Stimulated activated CD4-positive, alpha-beta T cell treated with anti-CD3 and anti-CD28 coated beads, TNF-alpha, amount 100 ng/mL, for 4 hours (primary cell): ENCODE results near the gene CEP164.
"Not testable (repeated sequence)": the region's sequence is repeated elsewhere in the genome, so short reads cannot be mapped to it uniquely, and the experiment has no call there.

Experiments used
- DNase-seq, 3 experiments: peaks; one replicate each; pipeline ENCODE4 v3.0.0-alpha.2; 2020; ENCODE audit warnings: low read depth in 3 of 3

The CEP164 gene

DNA sequence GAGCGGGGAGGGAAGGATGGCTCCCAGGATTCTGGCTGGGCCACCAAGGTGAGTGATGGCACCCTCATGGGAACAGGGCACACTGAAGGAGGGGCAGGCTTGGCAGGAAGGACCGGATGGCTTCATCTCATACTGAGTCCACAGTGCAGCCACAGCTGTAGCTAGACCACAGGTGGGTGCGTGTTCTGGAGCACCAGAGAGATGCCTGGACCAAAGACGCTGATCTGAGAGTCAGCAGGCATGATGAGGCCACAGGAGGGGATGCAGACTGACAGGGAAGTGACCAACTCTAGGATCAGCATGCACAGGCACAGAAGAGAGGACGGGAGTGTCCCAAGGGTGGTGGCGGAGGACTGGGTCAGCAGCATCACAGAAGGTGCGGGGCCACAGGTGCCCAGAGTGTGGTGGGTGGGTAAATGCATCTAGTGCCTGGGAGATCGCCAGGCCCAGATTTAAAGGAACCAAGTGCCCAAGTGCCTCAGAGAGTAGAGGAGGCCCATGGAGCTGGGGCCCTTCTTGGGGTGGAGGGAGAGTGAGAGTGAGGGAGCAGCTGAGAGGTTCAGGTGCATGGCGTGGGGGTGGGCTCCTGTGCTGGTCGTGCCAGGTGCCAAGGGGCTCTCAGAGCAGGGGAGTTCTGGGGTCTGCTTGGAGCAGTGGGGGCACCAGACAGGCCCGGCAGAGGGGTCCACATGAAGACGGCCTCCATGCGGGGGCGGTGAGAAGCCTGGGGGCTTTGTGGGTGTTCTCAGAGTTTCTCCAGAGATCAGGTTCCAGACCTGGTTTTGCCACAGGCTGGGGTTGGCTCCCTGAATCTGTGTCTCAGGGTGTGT, 113.7 kb downstream of the CEP164 start:
- DNase-seq = no peak

- DNase-seq = no peak
Measured at GRCh38 chr11:117442049-117442868, 114.6 kb downstream of the CEP164 start.

DNA sequence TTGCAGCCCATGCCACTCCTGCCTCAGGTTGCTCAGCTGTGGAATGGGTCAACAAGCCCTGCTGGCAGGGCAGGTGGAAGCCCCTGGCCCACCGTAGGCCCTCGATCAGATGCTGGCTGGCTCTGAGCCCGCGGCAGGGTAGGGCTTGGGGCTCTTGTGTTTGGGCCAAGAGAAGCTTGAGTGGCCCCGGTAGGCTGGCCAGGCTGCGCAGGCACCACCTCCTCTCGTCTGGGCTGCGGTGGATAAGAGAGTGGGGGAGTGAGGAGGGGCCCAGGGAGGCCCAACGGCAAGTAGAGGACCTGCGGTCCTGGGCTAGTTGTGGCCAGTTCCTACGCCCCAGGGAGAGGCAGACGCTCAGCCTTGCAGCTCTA, 115.2 kb downstream of the CEP164 start:
- DNase-seq = no peak

- DNase-seq = no peak
Measured at GRCh38 chr11:117443266-117444186, 115.9 kb downstream of the CEP164 start.

- DNase-seq = no peak
Measured at GRCh38 chr11:117444256-117444655, 116.6 kb downstream of the CEP164 start.

DNA sequence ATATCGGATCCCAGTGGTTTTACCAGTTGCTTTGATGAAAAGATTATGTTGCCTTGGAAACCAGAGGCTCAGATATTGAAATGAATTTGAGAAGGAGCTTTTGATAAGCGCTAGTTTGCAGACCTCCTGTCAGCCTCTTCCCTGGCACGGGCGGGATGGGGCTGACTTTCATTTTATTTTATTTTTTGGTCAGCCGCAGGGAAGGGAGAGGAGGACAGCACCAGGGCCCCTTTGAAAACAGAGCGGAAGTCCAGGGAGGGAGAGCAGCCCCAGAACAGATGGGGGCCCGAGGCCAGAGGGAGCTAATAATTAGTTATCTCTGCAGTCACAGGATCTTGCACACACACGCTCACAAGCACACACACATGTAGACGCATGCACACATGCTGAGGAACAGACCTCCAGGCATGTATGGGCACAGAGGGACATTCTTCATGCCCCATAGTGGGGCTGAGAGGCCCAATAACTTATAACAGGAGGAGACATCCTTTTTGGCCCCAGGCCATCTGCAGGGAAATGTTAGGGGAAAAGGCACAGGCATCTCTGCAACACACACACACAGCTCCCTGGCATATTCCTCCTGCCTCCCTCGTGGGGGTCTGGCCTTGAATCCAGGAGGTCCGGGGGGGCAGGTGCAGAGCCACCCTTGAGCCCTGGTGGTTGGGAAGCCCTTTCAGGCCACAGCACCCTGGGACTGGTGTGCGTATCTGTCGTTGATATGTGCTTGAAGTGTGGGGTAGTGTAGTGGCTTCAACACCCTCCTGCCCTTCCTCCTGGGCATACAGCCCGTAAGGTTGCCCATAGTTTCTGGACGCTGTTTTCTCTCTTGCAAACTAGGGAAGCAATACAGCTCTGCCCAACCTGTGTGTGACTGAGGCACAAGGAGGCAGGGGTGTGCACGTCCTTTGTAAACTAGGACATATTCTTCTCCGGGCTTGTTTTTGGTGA, 117.3 kb downstream of the CEP164 start:
- no peak for DNase-seq

- DNase-seq = no peak
Measured at GRCh38 chr11:117449111-117449693, 121.5 kb downstream of the CEP164 start.

- no peak for DNase-seq
Measured at GRCh38 chr11:117453886-117454563, 126.4 kb downstream of the CEP164 start.

- DNase-seq = no peak
Measured at GRCh38 chr11:117454564-117454917, 126.9 kb downstream of the CEP164 start.

- no peak for DNase-seq
Measured at GRCh38 chr11:117456027-117456720, 128.5 kb downstream of the CEP164 start.

DNA sequence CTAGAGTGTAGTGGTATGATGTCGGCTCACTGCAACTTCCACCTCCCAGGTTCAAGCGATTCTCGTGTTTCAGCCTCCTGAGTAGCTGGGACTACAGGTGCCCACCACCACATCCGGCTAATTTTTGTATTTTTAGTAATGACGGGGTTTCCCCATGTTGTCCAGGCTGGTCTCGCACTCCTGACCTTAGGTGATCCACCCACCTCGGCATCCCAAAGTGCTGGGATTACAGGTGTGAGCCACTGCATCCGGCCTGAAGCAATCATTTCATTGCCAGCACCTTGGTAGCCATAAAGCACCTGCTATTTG, 129.0 kb downstream of the CEP164 start:
- not testable (repeated sequence) for DNase-seq

DNA sequence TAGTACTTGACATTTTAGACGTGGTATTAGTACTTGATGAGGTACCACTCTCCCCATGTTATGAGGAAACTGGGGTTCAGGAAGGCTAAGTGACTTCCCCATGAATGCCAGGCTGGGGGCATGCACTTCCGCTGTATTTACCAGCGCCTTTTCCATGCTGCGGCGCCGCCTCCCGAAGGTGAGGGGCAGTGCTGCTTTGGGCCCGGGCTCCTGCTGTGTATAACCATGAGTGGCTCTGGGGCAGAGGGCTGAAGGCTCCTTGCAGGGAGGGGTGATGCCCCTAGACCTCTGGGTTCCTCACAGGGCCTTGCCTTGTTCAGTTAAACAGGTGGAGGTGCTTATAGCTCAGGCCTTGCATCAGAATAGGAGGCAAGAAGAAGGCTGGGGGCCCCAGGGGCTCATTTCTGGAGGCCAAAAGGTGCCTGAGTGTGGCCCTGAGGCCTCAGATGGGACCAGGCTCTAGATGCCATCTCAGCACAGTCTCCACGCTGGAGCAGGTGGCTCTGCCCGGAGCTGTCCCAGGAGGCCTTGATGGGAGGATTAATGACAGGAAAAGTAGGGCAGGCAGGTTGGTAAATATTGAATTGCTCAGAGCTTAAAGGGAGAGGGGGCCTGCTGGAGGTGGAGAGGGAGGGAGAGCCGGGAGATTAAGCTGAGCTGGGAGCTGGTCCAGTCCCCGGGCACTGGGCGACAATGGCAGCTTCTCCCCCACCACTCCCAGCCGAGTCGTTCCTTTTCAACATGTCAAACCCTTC, 129.6 kb downstream of the CEP164 start:
- no peak for DNase-seq

DNA sequence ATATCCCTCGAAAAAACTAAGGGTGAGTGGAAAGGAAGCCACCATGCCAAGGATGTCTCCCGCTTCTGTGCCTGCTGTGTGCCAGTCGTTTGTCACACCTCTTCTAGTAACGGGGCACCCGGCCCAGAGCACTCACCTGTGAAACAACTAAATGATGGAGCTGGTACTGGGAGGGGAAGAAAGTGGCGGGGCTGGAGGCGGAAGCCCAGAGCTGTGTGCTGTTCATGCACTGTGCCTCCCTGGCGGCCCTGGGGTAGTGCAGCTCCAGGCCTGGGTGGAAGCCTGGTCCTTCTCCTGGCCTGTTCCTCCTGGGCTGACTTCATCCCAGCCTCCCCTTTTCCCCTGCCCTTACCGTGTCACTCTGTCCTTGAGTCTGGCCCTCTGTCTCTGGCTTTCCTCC, 130.2 kb downstream of the CEP164 start:
- no peak for DNase-seq

DNA sequence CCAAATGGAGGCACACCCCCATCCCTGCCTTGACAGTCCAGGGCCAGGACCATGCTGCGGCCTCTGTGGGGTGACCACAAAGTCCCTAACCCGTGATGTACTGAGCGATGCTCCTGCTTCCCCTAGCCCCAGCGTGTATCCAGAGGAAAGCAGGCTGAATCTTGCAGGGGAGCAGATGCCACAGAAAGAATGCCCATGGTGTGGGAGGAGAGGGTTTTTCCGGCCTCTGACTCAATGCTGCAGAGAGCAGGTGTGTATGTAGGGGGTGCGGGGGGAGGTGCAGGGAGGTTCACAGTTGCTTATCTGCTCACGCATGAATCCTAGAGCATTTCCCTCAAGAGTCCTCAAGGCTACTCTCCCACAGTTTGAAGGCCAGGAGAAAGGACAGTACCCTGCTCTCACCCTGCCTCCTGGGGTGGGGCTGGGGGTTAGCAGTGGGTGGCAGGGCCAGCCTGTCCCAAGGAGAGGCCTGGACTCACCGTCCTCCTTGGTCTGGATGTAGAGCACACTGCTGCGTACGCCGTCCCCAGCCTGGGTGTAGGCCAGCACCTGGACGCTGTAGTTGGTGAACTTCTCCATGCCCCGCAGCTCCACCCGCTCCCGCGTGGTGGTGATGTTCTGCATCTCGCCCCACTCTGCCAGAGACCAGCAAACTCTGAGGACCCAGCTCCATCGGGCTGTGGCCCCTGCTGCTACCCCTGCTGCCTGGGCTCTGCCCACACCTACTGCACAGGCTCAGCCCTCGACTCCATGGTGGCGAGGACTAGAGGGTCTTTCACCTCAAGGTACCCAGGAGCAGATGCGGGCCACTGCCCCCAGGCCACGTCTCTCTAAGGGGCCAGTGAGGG, 130.8 kb downstream of the CEP164 start:
- no peak for DNase-seq

DNA sequence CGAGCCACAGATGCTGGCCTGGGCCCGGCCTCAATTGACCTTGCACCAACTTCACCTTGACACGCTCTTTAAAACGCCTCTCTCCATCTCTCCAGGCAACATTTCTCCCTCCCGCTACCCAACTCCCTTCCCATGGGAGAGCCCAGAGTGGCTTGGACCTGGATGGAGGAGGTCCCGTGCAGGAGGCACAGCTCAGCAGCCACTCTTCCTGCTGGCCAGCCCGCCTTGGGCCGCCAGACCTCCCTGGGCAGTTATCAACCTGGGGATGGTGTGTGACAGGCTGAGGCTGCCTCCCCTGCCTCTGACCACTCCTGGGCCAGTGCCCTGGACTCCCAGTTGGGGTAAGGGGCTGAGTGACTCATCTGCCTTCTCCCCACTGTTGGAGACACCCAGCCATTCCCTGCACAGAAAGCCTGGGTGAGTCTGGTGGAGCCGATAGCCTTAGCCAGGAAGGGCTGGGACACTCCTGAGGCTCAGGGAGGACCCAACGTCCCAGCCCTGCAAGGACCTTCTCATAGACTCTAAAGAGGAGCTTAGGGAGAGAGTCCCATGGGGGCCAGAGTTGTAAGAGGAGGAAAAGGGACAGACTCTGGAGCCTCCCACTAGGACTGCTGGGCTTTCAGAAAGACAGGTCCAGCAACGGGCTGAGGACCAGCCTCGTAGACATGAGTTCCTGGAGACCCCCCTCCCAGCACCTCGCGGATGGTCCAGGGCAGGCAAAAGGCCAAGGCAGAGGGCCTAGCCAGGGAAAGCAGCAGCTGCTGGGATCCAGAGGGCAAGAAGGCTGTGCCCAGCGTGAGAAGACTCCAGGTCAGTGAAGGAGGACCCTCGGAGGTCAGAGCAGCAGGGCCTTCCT, 131.7 kb downstream of the CEP164 start:
- DNase-seq = no peak

- DNase-seq = no peak
Measured at GRCh38 chr11:117459979-117460300, 132.3 kb downstream of the CEP164 start.
